HTR-8/SVneo (cell line): ENCODE results near the gene THSD8.
"Not testable (repeated sequence)": the region's sequence is repeated elsewhere in the genome, so short reads cannot be mapped to it uniquely, and the experiment has no call there.

Experiments
- DNase-seq: peaks from one replicate; pipeline ENCODE4 v3.0.0; 2011; ENCODE audit warnings: low spot score, mixed read lengths; ENCODE audit not compliant: insufficient read length
- FAIRE-seq: peaks from 2 replicates; lab custom pipeline; 2011; peaks lifted over from hg19 to GRCh38; lab: Jason Lieb, UNC

The THSD8 gene

DNA sequence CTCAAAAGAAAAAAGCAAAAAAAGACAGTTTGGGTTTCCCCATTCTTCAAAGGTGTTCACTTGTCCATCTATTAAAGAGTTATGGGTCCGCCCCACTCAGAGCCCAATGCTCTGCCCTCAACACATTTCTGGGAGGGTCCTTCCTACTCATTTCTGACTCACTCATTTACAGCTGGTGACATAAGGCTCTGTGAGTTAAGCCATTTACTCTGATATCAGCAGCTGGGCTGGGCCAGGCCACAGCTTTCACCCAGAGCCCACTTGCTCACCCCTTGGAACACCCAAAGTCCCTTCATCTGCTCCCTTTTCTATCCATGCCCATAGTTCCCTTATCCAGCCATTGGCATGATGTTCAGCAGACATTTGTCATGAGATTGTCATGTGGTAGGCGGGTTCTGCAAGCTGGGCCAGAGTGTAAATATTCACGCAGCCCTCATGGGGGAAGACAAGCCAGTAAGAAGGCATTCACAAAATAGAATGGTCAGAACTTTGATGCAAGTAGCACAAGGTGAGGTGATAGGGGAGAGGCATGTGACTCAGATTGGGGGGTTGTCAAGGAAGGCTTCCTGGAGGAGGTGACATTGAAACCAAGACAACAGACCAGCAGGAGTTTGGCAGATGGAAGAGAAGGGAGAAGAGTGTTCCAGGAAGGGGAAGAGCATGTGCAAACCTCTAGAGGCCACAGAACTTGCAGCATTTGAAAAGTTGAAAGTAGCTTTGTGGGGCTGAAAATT lies 42.3 kb downstream of the THSD8 start:
- DNase-seq (no peak), FAIRE-seq (no peak)

DNA sequence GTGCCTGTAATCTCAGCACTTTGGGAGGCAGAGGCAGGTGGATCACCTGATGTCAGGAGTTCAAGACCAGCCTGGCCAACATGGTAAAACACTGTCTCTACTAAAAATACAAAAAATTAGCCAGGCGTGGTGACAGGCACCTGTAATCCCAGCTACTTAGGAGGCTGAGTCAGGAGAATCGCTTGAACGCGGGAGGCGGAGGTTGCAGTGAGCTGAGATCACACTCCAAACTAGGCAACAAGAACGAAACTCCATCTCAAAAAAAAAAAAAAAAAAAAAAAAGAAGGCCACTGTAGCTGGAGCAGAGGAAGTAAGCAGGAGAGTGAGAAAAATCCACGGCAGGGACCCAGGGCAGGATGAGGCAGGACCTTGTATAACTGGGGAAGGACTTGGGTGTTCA lies 44.7 kb downstream of the THSD8 start:
- DNase-seq, FAIRE-seq: not testable (repeated sequence)

DNA sequence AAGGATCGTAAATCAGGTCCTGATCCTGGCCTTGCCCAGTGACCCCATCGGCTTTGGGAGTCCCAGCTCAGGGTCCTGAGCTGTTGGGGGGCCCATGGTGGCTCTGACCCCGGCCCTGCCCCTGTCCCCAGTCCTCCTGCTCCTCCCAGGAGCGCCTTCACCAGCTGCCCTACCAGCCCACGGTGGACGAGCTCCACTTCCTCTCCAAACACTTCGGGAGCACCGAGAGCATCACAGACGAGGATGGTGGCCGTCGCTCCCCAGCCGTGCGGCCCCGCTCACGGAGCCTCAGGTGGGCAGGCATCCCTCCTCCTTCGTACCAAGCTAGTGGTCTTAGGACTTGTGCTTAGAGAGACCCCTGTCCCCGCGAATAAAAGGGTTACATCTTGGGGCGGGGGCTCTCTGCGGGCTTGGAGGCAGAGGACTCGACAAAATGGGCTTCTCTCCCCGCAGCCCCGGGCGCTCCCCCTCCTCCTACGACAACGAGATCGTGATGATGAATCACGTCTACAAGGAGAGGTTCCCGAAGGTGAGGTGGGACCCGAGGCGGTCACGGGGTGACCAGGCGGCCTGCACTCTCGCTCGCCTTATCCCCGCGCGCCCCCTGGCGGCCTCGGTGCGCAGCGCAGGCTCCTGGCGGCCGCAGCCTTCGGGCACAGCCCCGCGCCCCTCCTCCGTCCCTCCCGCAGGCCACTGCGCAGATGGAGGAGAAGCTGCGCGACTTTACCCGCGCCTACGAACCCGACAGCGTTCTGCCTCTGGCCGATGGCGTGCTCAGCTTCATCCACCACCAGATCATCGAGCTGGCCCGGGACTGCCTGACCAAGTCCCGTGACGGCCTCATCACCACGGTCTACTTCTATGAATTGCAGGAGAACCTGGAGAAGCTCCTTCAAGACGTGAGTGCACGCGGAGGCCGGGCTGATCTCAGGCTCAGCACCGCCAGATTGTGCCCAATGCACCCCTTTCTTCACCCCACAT lies 45.6 kb downstream of the THSD8 start:
- peak; percentile 89 for FAIRE-seq
- DNase-seq = peak; percentile 92
